T-cell (primary cell): ENCODE data around the gene ABCA5. TPM values are rescaled to one million over a fixed set of nuclear protein-coding genes. Genes with fewer than 3 reads are reported as not detected.

Source experiments
- ATAC-seq, 4 experiments: fragments of 200-7000 bp in 3 of 4; fragments of 150-1000 bp in 1 of 4; cut with Tn5 transposase; replicated peaks in 1 of 4; 1 replicate in 3 of 4; 2 replicates in 1 of 4; pipeline ENCODE4 v1.10.0; 2021; ENCODE audit warnings: moderate library complexity in 3 of 4, mild to moderate bottlenecking in 2 of 4, moderate number of reproducible peaks in 1 of 4
- CTCF ChIA-PET, 2 donors: fragments of 300-600 bp; sonication (Branson Sonifier 250); formaldehyde crosslinking; loops; one replicate each; lab custom pipeline; 2022; ENCODE audit warnings: antibody characterized with exemption in 2 of 2; lab: Charles Lee
- POLR2A ChIA-PET, 2 donors: fragments of 300-600 bp; sonication (Branson Sonifier 250); formaldehyde crosslinking; loops; one replicate each; lab custom pipeline; 2022; ENCODE audit warnings: antibody characterized with exemption in 2 of 2; lab: Charles Lee
- DNase-seq, 35 experiments: peaks; one replicate each; pipeline versions ENCODE4 v3.0.0 to v3.0.0-alpha.2; 2013 to 2023
- H3K27ac ChIP-seq: one replicate; pipeline ENCODE4 v1.5.1; 2013; ENCODE audit warnings: low read length
- H3K27me3 ChIP-seq, 2 experiments: replicated peaks in 1 of 2; 1 replicate in 1 of 2; 2 replicates in 1 of 2; pipeline versions ENCODE4 v1.6.1 to v1.7.0; 2013; ENCODE audit warnings: low read length in 1 of 2, mixed read lengths in 1 of 2; ENCODE audit not compliant: control insufficient read depth in 2 of 2, insufficient read depth in 2 of 2; ENCODE audit errors: extremely low read depth in 1 of 2
- H3K36me3 ChIP-seq, 2 donors: 1 replicate in 1 of 2; 2 replicates in 1 of 2; pipeline versions ENCODE4 v1.6.1 to v1.7.0; 2013; ENCODE audit warnings: low read length in 1 of 2; ENCODE audit not compliant: control insufficient read depth in 2 of 2, insufficient read depth in 1 of 2; ENCODE audit errors: extremely low read depth in 1 of 2
- H3K4me1 ChIP-seq, 2 experiments: 1 replicate in 1 of 2; 2 replicates in 1 of 2; pipeline versions ENCODE4 v1.6.1 to v1.7.0; 2013; ENCODE audit warnings: low read length in 2 of 2, mixed read lengths in 1 of 2; ENCODE audit not compliant: insufficient read depth in 2 of 2, control insufficient read depth in 1 of 2; ENCODE audit errors: extremely low read depth in 1 of 2
- H3K4me3 ChIP-seq, 2 donors: 1 replicate in 1 of 2; 2 replicates in 1 of 2; pipeline versions ENCODE4 v1.5.1 to v1.7.0; 2013; ENCODE audit warnings: mild to moderate bottlenecking in 2 of 2, low read length in 1 of 2, moderate library complexity in 1 of 2; ENCODE audit not compliant: control insufficient read depth in 1 of 2; ENCODE audit errors: extremely low read depth in 1 of 2
- H3K9me3 ChIP-seq: 2 replicates; pipeline ENCODE4 v1.7.0; 2013
- H3K27ac Mint-ChIP-seq, 2 donors: one replicate each; pipeline ENCODE4 v1.8.0; 2020 to 2021; ENCODE audit warnings: mild to moderate bottlenecking in 2 of 2, mixed read lengths in 2 of 2
- H3K27me3 Mint-ChIP-seq, 2 donors: one replicate each; pipeline ENCODE4 v1.8.0; 2021 to 2022; ENCODE audit warnings: mixed read lengths in 2 of 2
- H3K36me3 Mint-ChIP-seq: one replicate; pipeline ENCODE4 v1.8.0; 2021; ENCODE audit warnings: mixed read lengths
- H3K4me1 Mint-ChIP-seq, 3 donors: one replicate each; pipeline ENCODE4 v1.8.0; 2020 to 2022; ENCODE audit warnings: mixed read lengths in 3 of 3, mild to moderate bottlenecking in 1 of 3
- H3K4me3 Mint-ChIP-seq, 3 donors: one replicate each; pipeline ENCODE4 v1.8.0; 2020 to 2022; ENCODE audit warnings: mild to moderate bottlenecking in 3 of 3, mixed read lengths in 3 of 3, moderate library complexity in 3 of 3
- H3K9me3 Mint-ChIP-seq, 3 donors: one replicate each; pipeline ENCODE4 v1.8.0; 2020 to 2022; ENCODE audit warnings: mixed read lengths in 3 of 3
- WGBS: methylation state at CpG from one replicate; pipeline ENCODE4 v1.1.5; 2013; ENCODE audit warnings: missing lambda C conversion rate; ENCODE audit not compliant: insufficient coverage; 5-methylcytosine and 5-hydroxymethylcytosine counted together
- total RNA-seq, 35 experiments: library from RNA in 6 of 35; stranded (reverse) in 6 of 35; fragments of 120-200 nt in 1 of 35; gene quantifications; one replicate each; pipeline versions ENCODE4 v1.2.1 to v1.2.4 and lab custom pipeline; 2013 to 2026

Gene ABCA5
- total RNA-seq, 5 donors from 2014 or later (not counting 1 experiment from before 2014, with no cell fraction given) = 31.9 to 45.2 (median 42.7) TPM

GRCh38 chr17:69236946-69237345 lies 90.0 kb downstream of the ABCA5 start:
- Histone ChIP-seq H3K4me1 (peaks cover 0 to 4% of the 10 kb centered on the region in 2 experiments), H3K36me3 (no peaks in the 10 kb centered on the region), H3K9me3 (no peaks in the 10 kb centered on the region), H3K27me3 (no peaks in the 10 kb centered on the region), H3K27ac (no peak overlapping the region), H3K4me3 (no peak overlapping the region)
- H3K27ac Mint-ChIP-seq = no peak overlapping the region
- peaks cover 0 to 15% (median 14%) of the 10 kb centered on the region in 3 donors for H3K9me3 Mint-ChIP-seq
- no peaks in the 10 kb centered on the region for H3K27me3 Mint-ChIP-seq
- H3K4me3 Mint-ChIP-seq = no peak overlapping the region
- WGBS = no CpG with 5 or more reads among the region's 3 CpGs
- ChIA-PET CTCF (interaction anchor here in 1 of 2 donors (0.5 kb wide), 1 partner anchor 465 kb away, joined by 4 read pairs; no protein-coding TSS in a partner anchor), POLR2A (no interaction called here)
- H3K4me1 Mint-ChIP-seq = no peaks in the 10 kb centered on the region
- DNase-seq (no peak), ATAC-seq (no peak)
- peaks cover 26% of the 10 kb centered on the region for H3K36me3 Mint-ChIP-seq

DNA sequence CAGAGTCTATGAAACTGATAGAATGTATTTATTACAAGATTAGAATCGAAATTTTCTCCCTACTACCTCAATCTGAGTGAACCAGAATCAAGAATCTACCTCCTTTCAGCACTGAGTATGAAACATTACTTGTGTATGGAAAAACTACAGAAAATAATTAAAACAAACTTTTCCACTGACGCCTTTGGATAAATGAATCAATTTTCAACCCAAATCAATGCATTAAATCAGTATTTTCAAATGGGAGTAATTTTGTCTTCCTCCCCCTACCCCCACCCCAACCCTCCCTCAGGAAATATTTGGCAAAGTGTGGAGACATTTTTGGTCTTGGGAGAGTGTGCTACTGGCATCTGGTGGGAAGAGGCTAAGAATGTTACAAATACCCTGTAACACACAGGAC lies 90.5 kb downstream of the ABCA5 start:
- H3K4me3 Mint-ChIP-seq = no peak overlapping the region
- H3K4me1 ChIP-seq = peaks cover 0 to 4% of the 10 kb centered on the region in 2 experiments
- H3K36me3 Mint-ChIP-seq = peaks cover 25% of the 10 kb centered on the region
- H3K36me3 ChIP-seq = no peaks in the 10 kb centered on the region
- CTCF ChIA-PET = no interaction called here
- no CpG with 5 or more reads among the region's 2 CpGs for WGBS
- no peaks in the 10 kb centered on the region for H3K9me3 ChIP-seq
- H3K4me3 ChIP-seq = no peak overlapping the region
- no peaks in the 10 kb centered on the region for H3K4me1 Mint-ChIP-seq
- no peak for DNase-seq
- no peak overlapping the region for H3K27ac ChIP-seq
- POLR2A ChIA-PET = no interaction called here
- H3K27ac Mint-ChIP-seq = no peak overlapping the region
- H3K27me3 ChIP-seq = no peaks in the 10 kb centered on the region
- H3K27me3 Mint-ChIP-seq = no peaks in the 10 kb centered on the region
- ATAC-seq = no peak
- peaks cover under 1 to 18% (median 16%) of the 10 kb centered on the region in 3 donors for H3K9me3 Mint-ChIP-seq

- Histone ChIP-seq H3K36me3 (no peaks in the 10 kb centered on the region), H3K9me3 (no peaks in the 10 kb centered on the region), H3K27me3 (no peaks in the 10 kb centered on the region), H3K27ac (no peak overlapping the region), H3K4me3 (no peak overlapping the region), H3K4me1 (peaks cover 0 to 4% of the 10 kb centered on the region in 2 experiments)
- ChIA-PET CTCF (interaction anchor here (0.5 to 0.7 kb wide), 4 partner anchors 236 to 460 kb away, joined by 3 read pairs; no protein-coding TSS in a partner anchor), POLR2A (no interaction called here)
- peaks cover 15% of the 10 kb centered on the region for H3K36me3 Mint-ChIP-seq
- no peak overlapping the region for H3K27ac Mint-ChIP-seq
- no peak overlapping the region for H3K4me3 Mint-ChIP-seq
- ATAC-seq (peak; percentile 43 to 64 (median 56)), DNase-seq (peak in 34 of 35 experiments; percentile 0 to 69 (median 38))
- H3K27me3 Mint-ChIP-seq = no peaks in the 10 kb centered on the region
- H3K4me1 Mint-ChIP-seq = no peaks in the 10 kb centered on the region
- H3K9me3 Mint-ChIP-seq = peaks cover 11 to 26% (median 23%) of the 10 kb centered on the region in 3 donors
- 0% methylated on average over 1 of the region's 1 CpG for WGBS
Measured at GRCh38 chr17:69235338-69236058, 91.4 kb downstream of the ABCA5 start.

GRCh38 chr17:69232650-69233049 lies 94.3 kb downstream of the ABCA5 start:
- H3K9me3 Mint-ChIP-seq = peaks cover 11 to 27% (median 26%) of the 10 kb centered on the region in 3 donors
- peaks cover 0 to 7% of the 10 kb centered on the region in 2 experiments for H3K4me1 ChIP-seq
- no peaks in the 10 kb centered on the region for H3K9me3 ChIP-seq
- no peak overlapping the region for H3K4me3 ChIP-seq
- CTCF ChIA-PET = no interaction called here
- POLR2A ChIA-PET = no interaction called here
- ATAC-seq (no peak), DNase-seq (no peak)
- H3K36me3 ChIP-seq = no peaks in the 10 kb centered on the region
- no peak overlapping the region for H3K4me3 Mint-ChIP-seq
- no peak overlapping the region for H3K27ac Mint-ChIP-seq
- H3K27me3 ChIP-seq = no peaks in the 10 kb centered on the region
- H3K36me3 Mint-ChIP-seq = no peaks in the 10 kb centered on the region
- peaks cover 0 to 2% (median 2%) of the 10 kb centered on the region in 3 donors for H3K4me1 Mint-ChIP-seq
- no peaks in the 10 kb centered on the region for H3K27me3 Mint-ChIP-seq
- H3K27ac ChIP-seq = no peak overlapping the region

DNA sequence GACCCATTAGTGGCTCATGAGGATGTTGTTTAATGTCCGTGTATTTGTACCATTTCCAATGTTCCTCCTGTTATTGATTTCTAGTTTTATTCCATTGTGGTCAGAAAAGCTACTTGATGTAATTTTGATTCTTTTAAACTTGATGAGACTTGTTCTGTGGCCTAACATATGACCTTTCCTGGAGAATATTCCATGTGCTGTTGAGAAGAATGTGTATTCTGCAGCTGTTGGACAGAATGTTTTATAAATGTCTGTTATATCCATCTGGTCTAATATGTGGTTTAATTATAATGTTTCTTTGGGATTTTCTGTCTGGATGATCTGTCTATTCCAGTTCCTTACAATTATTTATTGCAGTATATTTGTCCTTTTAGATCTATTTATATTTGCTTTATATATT lies 95.4 kb downstream of the ABCA5 start:
- Mint-ChIP-seq H3K9me3 (peaks cover 11 to 27% (median 26%) of the 10 kb centered on the region in 3 donors), H3K27me3 (no peaks in the 10 kb centered on the region), H3K36me3 (no peaks in the 10 kb centered on the region), H3K4me3 (no peak overlapping the region), H3K4me1 (peaks cover 0 to 6% (median 5%) of the 10 kb centered on the region in 3 donors), H3K27ac (no peak overlapping the region)
- no peak for DNase-seq
- no CpG with 5 or more reads among the region's 1 CpG for WGBS
- no peak overlapping the region for H3K27ac ChIP-seq
- no peaks in the 10 kb centered on the region for H3K9me3 ChIP-seq
- no peaks in the 10 kb centered on the region for H3K36me3 ChIP-seq
- H3K4me3 ChIP-seq = no peak overlapping the region
- ChIA-PET POLR2A (no interaction called here), CTCF (no interaction called here)
- H3K27me3 ChIP-seq = no peaks in the 10 kb centered on the region
- H3K4me1 ChIP-seq = peaks cover 0 to 9% of the 10 kb centered on the region in 2 experiments
- no peak for ATAC-seq

- Mint-ChIP-seq H3K4me1 (peaks cover 0 to 6% (median 5%) of the 10 kb centered on the region in 3 donors), H3K9me3 (peaks cover 11 to 27% (median 26%) of the 10 kb centered on the region in 3 donors), H3K36me3 (no peaks in the 10 kb centered on the region), H3K4me3 (no peak overlapping the region), H3K27ac (no peak overlapping the region), H3K27me3 (no peaks in the 10 kb centered on the region)
- no peaks in the 10 kb centered on the region for H3K9me3 ChIP-seq
- no peak overlapping the region for H3K4me3 ChIP-seq
- no peaks in the 10 kb centered on the region for H3K36me3 ChIP-seq
- H3K4me1 ChIP-seq = peaks cover 0 to 9% of the 10 kb centered on the region in 2 experiments
- no peak for DNase-seq
- H3K27ac ChIP-seq = no peak overlapping the region
- ChIA-PET CTCF (no interaction called here), POLR2A (no interaction called here)
- no peak for ATAC-seq
- 100% methylated on average over 1 of the region's 3 CpGs for WGBS
- H3K27me3 ChIP-seq = no peaks in the 10 kb centered on the region
Measured at GRCh38 chr17:69230939-69231338, 96.0 kb downstream of the ABCA5 start.
